SK-N-MC (cell line): ENCODE data around the gene HOXA6.

ENCODE experiments used
- EZH2 ChIP-seq: fragments of 200-600 bp; sonication (generic); IDR thresholded peaks from one replicate; pipeline ENCODE4 v1.6.1; 2017; ENCODE audit warnings: antibody characterized with exemption
- FOXP2 ChIP-seq: optimal IDR thresholded peaks from 2 replicates; pipeline ENCODE3; 2011; ENCODE audit warnings: mild to moderate bottlenecking, moderate library complexity; ENCODE audit not compliant: insufficient read depth; ENCODE audit errors: extremely low read length, control extremely low read depth
- POLR2AphosphoS5 ChIP-seq: IDR thresholded peaks from 2 replicates; pipeline ENCODE4 v1.6.1; 2012; ENCODE audit warnings: mild to moderate bottlenecking, low read depth, low read length, borderline replicate concordance

DNA sequence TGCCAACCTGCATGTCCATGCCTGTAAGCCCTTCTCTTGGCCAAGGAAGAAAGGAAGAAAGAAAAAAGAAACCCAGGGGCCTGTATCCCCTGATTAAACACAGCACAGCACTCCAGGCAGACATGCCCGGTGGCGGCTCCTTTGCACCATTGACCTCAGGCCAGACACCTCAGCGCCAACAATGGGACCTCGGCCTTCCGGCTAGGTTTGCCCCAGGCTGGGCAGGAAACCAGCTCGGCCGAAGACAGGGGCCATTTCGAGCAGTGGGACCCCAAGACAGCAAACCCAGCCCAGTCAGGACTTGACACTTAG, 23.7 kb upstream of the HOXA6 start:
- TF ChIP-seq POLR2AphosphoS5 (no peak), EZH2 (no peak), FOXP2 (no peak)
